Measurements from ENCODE around the gene KRT16. TPM values are rescaled to one million over a fixed set of nuclear protein-coding genes. Genes with fewer than 3 reads are reported as not detected.
"Not testable (repeated sequence)": the region's sequence is repeated elsewhere in the genome, so short reads cannot be mapped to it uniquely, and the experiment has no call there.

KRT16 gene
- total RNA-seq (2021) = not detected in 2 replicates
- long read RNA-seq = 0 reads

- not testable (repeated sequence) for H3K9me3 Mint-ChIP-seq; H4K20me1 ChIP-seq (ENCODE audit: control insufficient read depth, insufficient read depth, insufficient read length); H3K23ac ChIP-seq (ENCODE audit: insufficient read length, low read depth, low read length); H2BK20ac ChIP-seq (ENCODE audit: low read depth, low read length, poor library complexity, severe bottlenecking); H3K56ac ChIP-seq (ENCODE audit: insufficient read length, low read depth, low read length); H3K23me2 ChIP-seq (ENCODE audit: insufficient read length, low read depth, low read length, poor library complexity, severe bottlenecking); H3K4ac ChIP-seq (ENCODE audit: low read depth, low read length); H3K27ac ChIP-seq (ENCODE audit: insufficient read length, low read depth, low read length); H4K91ac ChIP-seq (ENCODE audit: insufficient read length, low read depth, low read length); H4K8ac ChIP-seq (replicated peaks; ENCODE audit: insufficient read length, low read depth, low read length); H3K18ac ChIP-seq (ENCODE audit: insufficient read length, low read depth, low read length); H3K4me3 Mint-ChIP-seq; H4K5ac ChIP-seq (ENCODE audit: insufficient read length, low read depth, low read length); H3K4me2 ChIP-seq (ENCODE audit: insufficient read depth, insufficient read length, low read length); H2AK5ac ChIP-seq (ENCODE audit: insufficient read length, low read length); H3K9me3 ChIP-seq (ENCODE audit: control insufficient read depth, low read depth, low read length); H3K36me3 Mint-ChIP-seq (ENCODE audit: insufficient read depth in 1 of 3, low read depth in 3 of 3); H2BK120ac ChIP-seq (ENCODE audit: low read depth, low read length, poor library complexity, severe bottlenecking); H3K79me1 ChIP-seq (ENCODE audit: insufficient read depth, low read depth, low read length, poor library complexity, severe bottlenecking); H2BK5ac ChIP-seq (ENCODE audit: insufficient read length, low read length); H2BK15ac ChIP-seq (ENCODE audit: low read depth, low read length); H2AFZ ChIP-seq (ENCODE audit: low read length); H3K79me2 ChIP-seq (ENCODE audit: insufficient read depth, low read length); H3K9ac ChIP-seq (ENCODE audit: extremely low read depth, insufficient read length, low read length); H3T11ph ChIP-seq (ENCODE audit: low read length); DNase-seq; H3K4me1 ChIP-seq (ENCODE audit: insufficient read depth, low read length); H2BK12ac ChIP-seq (ENCODE audit: insufficient read length, low read depth, low read length); H3K27me3 ChIP-seq (ENCODE audit: insufficient read depth, low read length); H3K14ac ChIP-seq (ENCODE audit: insufficient read depth, low read length)
- WGBS (ENCODE audit: extremely low coverage, insufficient read length, low lambda C conversion rate) = no CpG with 5 or more reads among the region's 31 CpGs
- Mint-ChIP-seq H3K27ac (peak within 1 kb of the TSS in 2 of 3 experiments; percentile 49 to 82; a peak in 5 of 7 replicates), H3K27me3 (ENCODE audit: low read depth) (peaks cover 13% of the 10 kb centered on the region; the same call in 1 of the 2 replicates), H3K4me1 (peaks cover 9 to 21% of the 10 kb centered on the region in 2 experiments)
Observed at GRCh38 chr17:41612376-41613160, at the start of gene KRT16. KRT16 (minus strand) TSS chr17:41612767; CDS start chr17:41612688, 79 bp downstream.
